Measurements from ENCODE around the gene PIPOX. TPM values are rescaled to one million over a fixed set of nuclear protein-coding genes. Genes with fewer than 3 reads are reported as not detected.

The PIPOX gene
- total and polyA plus RNA-seq, 3 experiments from 2014 or later = 0.99 to 2.2 (median 1.8) TPM

GRCh38 chr17:29102046-29102445, 59.1 kb downstream of the PIPOX start:
- CTCF ChIA-PET = interaction anchor here (0.9 to 1.9 kb wide), 5 partner anchors 9 to 22 kb away, joined by 3 to 6 read pairs (median 5); no protein-coding TSS in a partner anchor
- POLR2A ChIA-PET = no interaction called here

GRCh38 chr17:29102741-29103181, 59.8 kb downstream of the PIPOX start:
- Histone ChIP-seq H3K36me3 (ENCODE audit: insufficient read depth, low read length) (peaks cover 30% of the 10 kb centered on the region), H3K9me3 (ENCODE audit: low read length) (no peaks in the 10 kb centered on the region), H3K27me3 (ENCODE audit: insufficient read depth, low read length, poor library complexity, severe bottlenecking) (no peaks in the 10 kb centered on the region), H3K4me3 (ENCODE audit: low read length) (no peak overlapping the region), H3K27ac (ENCODE audit: low read depth, low read length) (no peak overlapping the region), H3K4me1 (ENCODE audit: insufficient read depth, low read length) (no peaks in the 10 kb centered on the region)
- no peak for DNase-seq
- Mint-ChIP-seq H3K27me3 (no peaks in the 10 kb centered on the region), H3K4me1 (peaks cover 0 to 9% (median 2%) of the 10 kb centered on the region in 3 donors), H3K9me3 (no peaks in the 10 kb centered on the region), H3K27ac (peak overlapping the region in 3 of 8 donors; percentile 23 to 66 (median 51)), H3K36me3 (peaks cover 15 to 85% (median 21%) of the 10 kb centered on the region in 3 donors), H3K4me3 (no peak overlapping the region)
- ChIA-PET POLR2A (no interaction called here), CTCF (interaction anchor here (1.1 kb wide), 1 partner anchor 11 kb away, joined by 3 read pairs; no protein-coding TSS in a partner anchor)

More at GRCh38 chr17:29102046-29102445, 59.1 kb downstream of the PIPOX start:
- H3K36me3 ChIP-seq (ENCODE audit: insufficient read depth, low read length) = peaks cover 37% of the 10 kb centered on the region
- H3K9me3 ChIP-seq (ENCODE audit: low read length) = no peaks in the 10 kb centered on the region
- no peaks in the 10 kb centered on the region for H3K4me1 ChIP-seq (ENCODE audit: insufficient read depth, low read length)
- peaks cover 15 to 88% (median 21%) of the 10 kb centered on the region in 3 donors for H3K36me3 Mint-ChIP-seq
- no peaks in the 10 kb centered on the region for H3K9me3 Mint-ChIP-seq
- DNase-seq = no peak
- H3K27ac ChIP-seq (ENCODE audit: low read depth, low read length) = no peak overlapping the region
- H3K27ac Mint-ChIP-seq = peak overlapping the region in 1 of 8 donors; percentile 82
- H3K4me3 Mint-ChIP-seq = no peak overlapping the region
- H3K27me3 ChIP-seq (ENCODE audit: insufficient read depth, low read length, poor library complexity, severe bottlenecking) = no peaks in the 10 kb centered on the region
- H3K4me3 ChIP-seq (ENCODE audit: low read length) = no peak overlapping the region
- no peaks in the 10 kb centered on the region for H3K27me3 Mint-ChIP-seq
- peaks cover 0 to 9% (median 2%) of the 10 kb centered on the region in 3 donors for H3K4me1 Mint-ChIP-seq

GRCh38 chr17:29103341-29103740, 60.4 kb downstream of the PIPOX start:
- no peak for DNase-seq
- Histone ChIP-seq H3K4me3 (ENCODE audit: low read length) (no peak overlapping the region), H3K27ac (ENCODE audit: low read depth, low read length) (no peak overlapping the region), H3K36me3 (ENCODE audit: insufficient read depth, low read length) (peaks cover 30% of the 10 kb centered on the region), H3K27me3 (ENCODE audit: insufficient read depth, low read length, poor library complexity, severe bottlenecking) (no peaks in the 10 kb centered on the region), H3K4me1 (ENCODE audit: insufficient read depth, low read length) (no peaks in the 10 kb centered on the region), H3K9me3 (ENCODE audit: low read length) (no peaks in the 10 kb centered on the region)
- peaks cover 15 to 85% (median 20%) of the 10 kb centered on the region in 3 donors for H3K36me3 Mint-ChIP-seq
- H3K4me1 Mint-ChIP-seq = peaks cover 0 to 9% (median 2%) of the 10 kb centered on the region in 3 donors
- peak overlapping the region in 2 of 8 donors; percentile 5 to 50 for H3K27ac Mint-ChIP-seq
- H3K27me3 Mint-ChIP-seq = no peaks in the 10 kb centered on the region
- no peaks in the 10 kb centered on the region for H3K9me3 Mint-ChIP-seq
- POLR2A ChIA-PET = interaction anchor here (0.7 kb wide), 1 partner anchor 84 kb away, joined by 3 read pairs; no protein-coding TSS in a partner anchor
- CTCF ChIA-PET = no interaction called here
- H3K4me3 Mint-ChIP-seq = no peak overlapping the region

Other genes with a start within 250 kb of the PIPOX start
- gene FAM222B, start 200.4 kb upstream of the PIPOX start, total RNA-seq = 10 to 100 TPM; 20.6 to 21.5 TPM
- gene FAM222B, start 200.4 kb upstream of the PIPOX start, polyA plus RNA-seq = 19.3 TPM
- gene ERAL1, start 188.1 kb upstream of the PIPOX start, total RNA-seq = 10 to 100 TPM; 84.1 to 86.2 TPM
- 44.7 TPM for gene ERAL1, start 188.1 kb upstream of the PIPOX start, polyA plus RNA-seq
- 100 to 1,000 TPM; 113 to 115 TPM for gene FLOT2, start 145.4 kb upstream of the PIPOX start, total RNA-seq
- 268 TPM for gene FLOT2, start 145.4 kb upstream of the PIPOX start, polyA plus RNA-seq
- 10 to 100 TPM; 32.6 to 34.7 TPM for gene DHRS13, start 140.1 kb upstream of the PIPOX start, total RNA-seq
- gene DHRS13, start 140.1 kb upstream of the PIPOX start, polyA plus RNA-seq = 26.5 TPM
- gene PHF12, start 91.6 kb upstream of the PIPOX start, total RNA-seq = 10 to 100 TPM; 58.1 to 62.1 TPM
- gene PHF12, start 91.6 kb upstream of the PIPOX start, polyA plus RNA-seq = 11.6 TPM
- not detected for gene SEZ6, start 37.1 kb upstream of the PIPOX start, total RNA-seq
- gene SEZ6, start 37.1 kb upstream of the PIPOX start, polyA plus RNA-seq = 1.6 TPM
- gene MYO18A, start 137.3 kb downstream of the PIPOX start, total RNA-seq = 10 to 100 TPM; 34.0 to 39.7 TPM
- 39.7 TPM for gene MYO18A, start 137.3 kb downstream of the PIPOX start, polyA plus RNA-seq
- gene CRYBA1, start 203.7 kb downstream of the PIPOX start, total RNA-seq = not detected
- not detected for gene CRYBA1, start 203.7 kb downstream of the PIPOX start, polyA plus RNA-seq